HG03354 (cell line): ENCODE measurements around the gene P2RY2.
A peak's percentile ranks its signal among the peaks of the same experiment; 100 is the strongest.

Experiments used
- ATAC-seq: cut with Tn5 transposase; IDR thresholded peaks from one replicate; pipeline ENCODE4 v1.9.1; 2021; ENCODE audit warnings: mild to moderate bottlenecking; ENCODE audit not compliant: unreplicated experiment, poor library complexity, severe bottlenecking

Gene P2RY2

GRCh38 chr11:73237471-73238290 lies 19.6 kb downstream of the P2RY2 start:
- no peak for ATAC-seq

- ATAC-seq, result no peak
Observed at GRCh38 chr11:73239111-73239521, 21.0 kb downstream of the P2RY2 start.

- no peak for ATAC-seq
Observed at GRCh38 chr11:73239571-73240189, 21.6 kb downstream of the P2RY2 start.

GRCh38 chr11:73240190-73240781 lies 22.2 kb downstream of the P2RY2 start:
- no peak for ATAC-seq

GRCh38 chr11:73241300-73241699 lies 23.2 kb downstream of the P2RY2 start:
- no peak for ATAC-seq

- ATAC-seq, result peak; percentile 82
Observed at GRCh38 chr11:73242251-73243092, 24.4 kb downstream of the P2RY2 start.

- no peak for ATAC-seq
Observed at GRCh38 chr11:73243093-73243485, 25.0 kb downstream of the P2RY2 start.

GRCh38 chr11:73244589-73245240 lies 26.6 kb downstream of the P2RY2 start:
- ATAC-seq, result no peak

- ATAC-seq, result no peak
Observed at GRCh38 chr11:73245461-73245860, 27.4 kb downstream of the P2RY2 start.

- ATAC-seq, result no peak
Observed at GRCh38 chr11:73246303-73246702, 28.2 kb downstream of the P2RY2 start.

GRCh38 chr11:73248526-73249185 lies 30.6 kb downstream of the P2RY2 start:
- no peak for ATAC-seq

GRCh38 chr11:73249304-73249703 lies 31.2 kb downstream of the P2RY2 start:
- peak; percentile 78 for ATAC-seq

GRCh38 chr11:73249853-73250783 lies 32.0 kb downstream of the P2RY2 start:
- ATAC-seq, result no peak

GRCh38 chr11:73252577-73253191 lies 34.6 kb downstream of the P2RY2 start:
- no peak for ATAC-seq

GRCh38 chr11:73257342-73258103 lies 39.4 kb downstream of the P2RY2 start:
- no peak for ATAC-seq

GRCh38 chr11:73258104-73259035 lies 40.3 kb downstream of the P2RY2 start:
- no peak for ATAC-seq
